22Rv1 (cell line): Measurements from ENCODE around the gene STAT4.

ENCODE experiments used
- ZFX ChIP-seq: fragments of 450-650 bp; IDR thresholded peaks from 2 replicates; pipeline ENCODE4 v1.6.1; 2017; ENCODE audit warnings: antibody characterized with exemption, borderline replicate concordance
- TF ChIP-seq, protein P1 (sequence below): fragments of 450-650 bp; IDR thresholded peaks from 2 replicates; pipeline ENCODE4 v1.5.1; 2017; ENCODE audit warnings: mild to moderate bottlenecking

DNA sequence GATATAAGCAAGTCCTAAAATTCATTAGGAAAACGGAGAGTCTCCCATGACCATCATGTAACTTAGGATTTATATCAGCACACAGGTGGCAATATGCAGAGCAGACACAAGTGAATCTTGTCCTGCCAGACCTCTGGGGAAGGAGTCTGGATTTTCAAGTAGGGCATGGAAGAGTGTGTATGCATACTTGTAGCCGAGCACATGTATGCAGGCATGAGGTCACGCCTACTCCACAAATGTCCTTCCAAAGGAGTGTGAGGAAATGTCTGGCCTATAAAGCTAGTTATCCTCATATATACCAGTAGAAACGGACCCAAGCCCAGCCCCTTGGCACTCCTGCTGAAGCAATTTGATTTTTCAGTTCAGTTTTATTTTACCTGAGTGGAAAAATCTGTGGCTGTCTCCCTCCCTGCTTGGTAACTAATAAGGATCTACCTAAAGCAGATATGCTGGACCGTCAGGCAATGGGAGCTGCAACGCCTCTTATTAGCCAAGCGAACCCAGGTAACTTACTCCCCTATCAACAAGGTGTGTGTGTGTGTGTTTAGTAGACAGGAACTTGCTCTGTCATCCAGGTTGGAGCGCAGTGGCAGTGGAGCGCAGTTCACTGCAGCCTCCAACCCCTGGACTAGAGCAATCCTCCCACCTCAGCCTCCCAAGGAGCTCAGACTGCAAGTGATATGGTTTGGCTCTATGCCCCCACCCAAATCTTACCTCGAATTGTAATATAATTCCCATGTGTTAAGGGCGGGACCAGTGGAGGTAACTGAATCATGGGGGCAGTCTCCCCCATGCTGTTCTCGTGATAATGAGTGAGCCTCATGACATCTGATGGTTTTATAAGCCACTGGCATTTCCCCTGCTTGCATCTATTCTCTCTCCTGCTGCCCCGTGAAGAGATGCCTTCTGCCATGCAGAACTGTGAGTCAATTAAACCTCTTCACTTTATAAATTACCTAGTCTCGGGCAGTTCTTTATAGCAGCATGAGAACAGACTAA, 139.6 kb downstream of the STAT4 start:
- TF ChIP-seq, protein P1, sequence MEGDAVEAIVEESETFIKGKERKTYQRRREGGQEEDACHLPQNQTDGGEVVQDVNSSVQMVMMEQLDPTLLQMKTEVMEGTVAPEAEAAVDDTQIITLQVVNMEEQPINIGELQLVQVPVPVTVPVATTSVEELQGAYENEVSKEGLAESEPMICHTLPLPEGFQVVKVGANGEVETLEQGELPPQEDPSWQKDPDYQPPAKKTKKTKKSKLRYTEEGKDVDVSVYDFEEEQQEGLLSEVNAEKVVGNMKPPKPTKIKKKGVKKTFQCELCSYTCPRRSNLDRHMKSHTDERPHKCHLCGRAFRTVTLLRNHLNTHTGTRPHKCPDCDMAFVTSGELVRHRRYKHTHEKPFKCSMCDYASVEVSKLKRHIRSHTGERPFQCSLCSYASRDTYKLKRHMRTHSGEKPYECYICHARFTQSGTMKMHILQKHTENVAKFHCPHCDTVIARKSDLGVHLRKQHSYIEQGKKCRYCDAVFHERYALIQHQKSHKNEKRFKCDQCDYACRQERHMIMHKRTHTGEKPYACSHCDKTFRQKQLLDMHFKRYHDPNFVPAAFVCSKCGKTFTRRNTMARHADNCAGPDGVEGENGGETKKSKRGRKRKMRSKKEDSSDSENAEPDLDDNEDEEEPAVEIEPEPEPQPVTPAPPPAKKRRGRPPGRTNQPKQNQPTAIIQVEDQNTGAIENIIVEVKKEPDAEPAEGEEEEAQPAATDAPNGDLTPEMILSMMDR = no peak
- TF ChIP-seq ZFX = no peak
